GM21825 (cell line): ENCODE data around the gene MUC5B.

Source experiments
- ATAC-seq: cut with Tn5 transposase; IDR thresholded peaks from one replicate; pipeline ENCODE4 v1.9.1; 2021; ENCODE audit warnings: mild to moderate bottlenecking, moderate library complexity; ENCODE audit not compliant: unreplicated experiment

MUC5B gene

GRCh38 chr11:1218788-1219445, 3.9 kb upstream of the MUC5B start:
- no peak for ATAC-seq

GRCh38 chr11:1219446-1219833, 3.4 kb upstream of the MUC5B start:
- ATAC-seq = no peak

GRCh38 chr11:1219834-1220815, 2.7 kb upstream of the MUC5B start:
- no peak for ATAC-seq

- ATAC-seq = no peak
Observed at GRCh38 chr11:1220941-1221721, 1.7 kb upstream of the MUC5B start.

- no peak for ATAC-seq
Observed at GRCh38 chr11:1221848-1222311, 986 bp upstream of the MUC5B start.

GRCh38 chr11:1223346-1224110, 662 bp downstream of the MUC5B start:
- no peak for ATAC-seq

GRCh38 chr11:1224111-1224490, 1.2 kb downstream of the MUC5B start:
- ATAC-seq = no peak

GRCh38 chr11:1224491-1225385, 1.9 kb downstream of the MUC5B start:
- no peak for ATAC-seq

GRCh38 chr11:1225386-1226225, 2.7 kb downstream of the MUC5B start:
- ATAC-seq = no peak

- no peak for ATAC-seq
Observed at GRCh38 chr11:1226226-1226985, 3.5 kb downstream of the MUC5B start.

- no peak for ATAC-seq
Observed at GRCh38 chr11:1226986-1227550, 4.2 kb downstream of the MUC5B start.

- no peak for ATAC-seq
Observed at GRCh38 chr11:1227551-1228100, 4.8 kb downstream of the MUC5B start.

- ATAC-seq = no peak
Observed at GRCh38 chr11:1228101-1228821, 5.4 kb downstream of the MUC5B start.

GRCh38 chr11:1228921-1229451, 6.1 kb downstream of the MUC5B start:
- ATAC-seq = no peak

GRCh38 chr11:1229471-1230120, 6.7 kb downstream of the MUC5B start:
- no peak for ATAC-seq

- ATAC-seq = no peak
Observed at GRCh38 chr11:1230121-1230455, 7.2 kb downstream of the MUC5B start.
